ENCODE data around the gene ANKRD12.
A peak's percentile ranks its signal among the peaks of the same experiment; 100 is the strongest.
"Not testable (repeated sequence)": the region's sequence is repeated elsewhere in the genome, so short reads cannot be mapped to it uniquely, and the experiment has no call there.

ANKRD12 gene

DNA sequence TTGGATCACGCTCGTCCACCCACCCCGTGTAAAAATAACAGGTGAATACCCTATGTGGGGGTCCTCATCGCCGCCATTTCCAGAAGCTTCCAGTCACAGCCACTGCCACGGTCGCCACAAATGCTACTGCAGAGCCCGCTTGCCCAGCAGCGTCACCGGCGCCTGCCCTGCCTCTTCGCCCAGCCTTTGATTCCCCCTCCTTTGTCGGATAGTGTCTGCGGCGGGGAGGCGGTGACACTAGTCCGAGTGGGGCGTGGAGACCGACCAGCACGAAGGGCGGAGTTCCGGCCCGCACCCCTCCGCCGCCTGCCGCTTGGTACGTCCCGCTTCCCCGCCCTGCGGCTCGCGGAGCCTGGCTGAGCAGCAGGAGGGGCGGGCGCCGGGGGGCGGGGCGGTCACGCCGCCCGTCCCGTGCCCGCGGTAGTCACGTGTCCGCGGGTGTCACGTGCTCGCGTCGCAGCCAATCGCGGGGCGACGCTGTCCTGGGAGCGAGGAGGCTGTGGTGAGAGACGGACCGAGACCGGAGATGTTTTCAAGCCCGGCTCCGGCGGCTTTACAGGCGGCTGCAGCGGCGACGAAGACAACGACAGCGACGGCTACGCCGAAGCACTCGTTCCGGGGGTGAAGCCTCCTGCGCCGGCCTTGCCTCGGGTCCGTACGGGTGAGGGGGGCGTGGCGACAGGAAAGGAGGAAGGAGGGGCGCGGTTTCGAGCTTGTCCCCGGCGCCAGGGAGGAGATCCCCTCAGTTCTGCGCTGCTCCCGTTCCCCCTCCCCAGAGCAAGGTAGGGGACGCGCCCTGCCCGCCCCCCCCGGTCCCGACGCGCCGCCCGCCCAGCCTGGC is at the start of gene ANKRD12:
Gene ANKRD12, plus strand, starts transcription at position 467 of the 841 bp plus-strand sequence. CDS start 45,652 bp downstream, outside the sequence.
- peak; percentile 83 for DNase-seq (ENCODE audit: low read depth)

DNA sequence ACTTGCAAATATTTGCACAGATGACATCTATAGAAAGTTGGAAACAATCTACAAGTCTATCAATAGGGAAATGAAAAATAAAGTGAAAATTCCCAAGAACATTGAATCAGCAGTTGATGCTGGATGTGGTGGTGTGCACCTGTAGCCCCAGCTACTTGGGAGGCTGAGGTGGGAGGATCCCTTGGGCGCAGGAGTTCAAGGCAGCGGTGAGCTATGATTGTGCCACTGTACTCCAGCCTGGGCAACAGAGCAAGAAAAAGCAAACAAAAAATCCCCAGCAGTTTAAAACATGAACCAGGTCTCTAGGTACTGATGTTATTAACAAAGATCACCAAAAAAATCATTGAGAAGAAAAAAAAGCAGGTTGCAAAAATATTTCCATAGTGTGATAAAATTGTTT is 49.4 kb upstream of the ANKRD12 start:
- DNase-seq (ENCODE audit: low read depth), result no peak

DNA sequence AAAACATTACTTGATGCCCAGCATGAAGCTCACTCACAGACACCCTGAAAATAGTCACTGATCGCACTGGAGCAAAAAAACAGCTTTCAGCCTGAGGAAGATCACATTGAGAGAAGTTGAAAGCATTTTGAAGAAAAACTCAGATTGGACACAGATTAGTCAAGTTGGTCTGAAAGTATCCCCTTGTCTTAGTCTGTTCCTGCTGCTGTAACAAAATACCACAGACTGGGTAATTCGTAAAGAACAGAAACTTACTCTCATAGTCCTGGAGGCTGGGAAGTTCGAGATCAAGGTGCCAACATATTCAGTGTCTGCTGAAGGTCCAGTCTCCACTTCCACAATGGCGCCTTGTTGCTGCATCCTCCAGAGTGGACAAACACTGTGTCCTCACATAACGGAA is 48.3 kb upstream of the ANKRD12 start:
- no peak for DNase-seq (ENCODE audit: low read depth)

DNA sequence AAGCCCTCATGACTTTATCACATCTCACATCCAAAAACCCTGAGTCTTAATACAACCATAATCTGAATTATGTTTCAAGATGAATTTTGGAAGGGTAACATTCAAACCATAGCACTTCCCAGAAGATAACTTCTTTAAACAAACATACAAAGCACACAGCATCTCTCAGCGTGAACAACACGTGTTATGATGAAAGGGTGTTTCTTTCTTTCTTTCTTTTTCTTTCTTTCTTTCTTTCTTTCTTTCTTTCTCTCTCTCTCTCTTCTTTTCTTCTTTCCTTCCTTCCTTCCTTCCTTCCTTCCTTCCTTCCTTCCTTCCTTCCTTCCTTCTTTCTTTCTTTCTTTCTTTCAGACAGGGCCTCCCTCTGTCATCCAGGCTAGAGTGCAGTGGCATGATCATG is 47.9 kb upstream of the ANKRD12 start:
- not testable (repeated sequence) for DNase-seq (ENCODE audit: low read depth)

DNA sequence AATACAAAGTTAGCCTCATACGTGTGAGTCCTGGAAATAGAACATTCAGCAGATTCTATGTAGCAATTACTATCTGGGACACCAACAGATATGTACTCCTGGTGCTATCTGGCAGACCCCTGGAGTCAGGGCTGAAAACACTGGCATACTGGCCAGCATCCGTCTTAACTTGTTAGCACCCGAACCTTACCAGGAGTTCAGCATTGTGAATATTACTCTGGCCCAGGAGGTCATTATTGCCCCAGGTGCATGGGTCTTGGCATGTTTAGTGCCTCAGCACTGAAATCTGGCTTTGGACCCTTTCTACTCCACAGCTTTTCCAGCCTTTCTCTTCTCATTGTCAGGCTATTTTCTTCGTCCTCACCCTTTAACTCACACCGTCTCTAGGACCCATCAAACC is 46.0 kb upstream of the ANKRD12 start:
- DNase-seq (ENCODE audit: low read depth), result no peak

DNA sequence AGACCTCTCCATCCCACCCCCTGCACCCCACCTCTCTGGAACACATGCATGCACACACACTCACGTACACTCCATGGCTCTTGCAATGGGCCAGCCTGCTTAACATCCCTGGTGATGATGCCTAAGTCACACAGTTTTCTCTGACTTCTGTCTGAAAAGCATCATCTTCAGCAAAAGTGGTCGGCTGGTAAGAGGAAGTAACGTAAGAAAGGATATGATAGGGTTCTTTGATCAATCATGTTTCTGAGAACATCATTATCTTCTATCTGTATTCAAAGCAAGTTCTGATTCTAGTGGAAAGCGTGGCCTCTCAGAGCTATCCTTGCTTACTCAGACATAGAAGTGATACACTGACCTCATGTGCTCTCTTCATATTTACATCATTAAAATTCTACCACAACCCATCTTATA is 45.5 kb upstream of the ANKRD12 start:
- DNase-seq (ENCODE audit: low read depth), result no peak

DNA sequence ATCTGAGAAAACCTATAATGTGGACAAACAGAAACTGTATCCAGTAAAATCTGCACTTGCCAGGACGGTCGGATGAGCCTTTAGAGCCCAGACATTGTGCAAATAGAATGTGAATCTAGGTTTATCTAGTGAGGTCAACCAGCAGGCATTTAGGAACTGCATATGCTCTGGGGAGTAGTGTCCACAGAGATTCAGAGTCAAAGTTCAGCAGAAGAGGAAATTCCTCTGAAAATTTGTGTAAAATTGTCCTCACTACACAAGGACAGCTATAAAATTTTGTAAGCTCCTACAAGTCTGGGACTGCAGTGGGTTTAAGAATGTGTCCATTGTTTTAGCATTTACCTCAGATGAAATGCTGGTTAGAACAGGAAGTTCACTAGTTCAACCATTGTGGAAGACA is 43.9 kb upstream of the ANKRD12 start:
- no peak for DNase-seq (ENCODE audit: low read depth)

DNA sequence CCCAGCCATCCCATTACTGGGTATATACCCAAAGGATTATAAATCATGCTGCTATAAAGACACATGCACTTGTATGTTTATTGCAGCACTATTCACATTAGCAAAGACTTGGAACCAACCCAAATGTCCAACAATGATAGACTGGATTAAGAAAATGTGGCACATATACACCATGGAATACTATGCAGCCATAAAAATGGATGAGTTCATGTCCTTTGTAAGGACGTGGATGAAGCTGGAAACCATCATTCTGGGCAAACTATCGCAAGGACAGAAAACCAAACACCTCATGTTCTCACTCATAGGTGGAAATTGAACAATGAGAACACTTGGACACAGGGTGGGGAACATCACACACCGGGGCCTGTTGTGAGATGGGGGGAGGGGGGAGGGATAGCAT is 43.5 kb upstream of the ANKRD12 start:
- not testable (repeated sequence) for DNase-seq (ENCODE audit: low read depth)

DNA sequence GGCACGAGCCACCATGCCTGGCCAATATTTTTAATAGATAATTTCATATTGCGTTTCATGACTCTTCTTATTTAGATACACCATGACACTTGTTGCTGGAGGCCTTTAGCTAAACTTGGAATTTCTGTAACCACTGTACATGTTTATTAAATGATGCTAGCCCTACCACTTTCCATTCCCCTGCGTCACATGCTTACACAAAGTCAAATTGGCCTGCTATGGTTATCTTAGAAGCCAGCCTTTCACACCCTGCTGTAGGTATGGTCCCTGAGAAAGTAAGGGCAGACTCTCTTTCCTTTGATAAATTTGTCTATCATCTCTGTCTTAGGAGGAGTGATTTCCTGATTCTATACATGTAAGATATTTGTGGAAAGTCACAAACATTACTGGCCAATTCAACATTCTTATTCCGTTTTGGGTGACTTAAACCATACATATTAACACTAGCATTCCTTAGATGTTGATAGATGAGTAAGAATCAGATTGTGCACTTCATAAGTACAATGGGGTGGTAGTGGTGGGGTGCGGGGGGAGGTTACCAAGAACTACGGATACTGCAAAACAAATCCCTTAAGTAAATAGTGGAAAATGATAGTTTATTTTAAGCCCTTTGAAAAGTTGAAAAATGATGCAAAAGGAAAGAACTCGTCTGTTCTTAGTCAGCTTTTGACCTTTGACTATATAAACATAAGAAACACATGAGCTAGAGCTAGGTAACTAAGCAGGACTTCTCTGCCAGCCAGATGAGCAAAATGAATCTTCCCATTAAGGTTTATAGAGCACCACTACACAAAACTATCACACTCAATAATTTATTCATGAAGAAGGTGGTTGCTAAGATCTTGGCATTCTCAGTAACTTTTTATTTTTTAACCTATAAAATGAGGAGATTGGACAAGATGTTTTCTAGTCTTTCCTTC is 42.0 kb upstream of the ANKRD12 start:
- no peak for DNase-seq (ENCODE audit: low read depth)

DNA sequence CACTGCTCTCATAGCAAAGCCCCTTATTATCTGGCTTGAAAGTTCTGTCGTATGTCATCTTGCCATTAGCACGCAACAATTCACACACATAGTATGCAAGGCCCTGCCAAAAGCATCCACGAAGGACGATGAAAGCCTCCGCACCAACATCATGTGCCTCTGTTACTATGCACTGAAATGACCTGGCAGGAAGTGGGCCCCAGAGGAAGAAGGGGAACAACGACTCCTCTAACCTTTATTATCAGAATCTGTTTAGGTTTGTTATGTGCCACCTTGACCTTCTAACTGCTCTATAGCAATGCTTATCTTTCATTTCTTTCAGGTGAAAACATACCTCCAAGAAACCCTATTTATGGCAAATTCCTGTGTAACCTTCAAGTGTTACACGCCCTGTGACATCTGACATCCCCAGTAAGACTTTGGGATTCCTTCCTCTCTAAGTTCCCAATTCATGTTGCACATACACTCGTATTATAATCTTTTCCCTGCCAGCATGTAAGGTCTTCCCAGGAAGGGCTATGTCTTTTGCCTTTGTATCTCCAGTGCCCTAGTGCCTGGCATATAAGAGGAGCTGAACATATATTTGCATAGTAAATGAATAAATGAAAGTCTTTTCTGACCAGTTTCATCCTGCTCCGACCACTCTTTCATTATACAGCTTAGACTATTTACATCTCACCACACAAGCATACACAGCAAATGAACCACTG is 41.1 kb upstream of the ANKRD12 start:
- no peak for DNase-seq (ENCODE audit: low read depth)

DNA sequence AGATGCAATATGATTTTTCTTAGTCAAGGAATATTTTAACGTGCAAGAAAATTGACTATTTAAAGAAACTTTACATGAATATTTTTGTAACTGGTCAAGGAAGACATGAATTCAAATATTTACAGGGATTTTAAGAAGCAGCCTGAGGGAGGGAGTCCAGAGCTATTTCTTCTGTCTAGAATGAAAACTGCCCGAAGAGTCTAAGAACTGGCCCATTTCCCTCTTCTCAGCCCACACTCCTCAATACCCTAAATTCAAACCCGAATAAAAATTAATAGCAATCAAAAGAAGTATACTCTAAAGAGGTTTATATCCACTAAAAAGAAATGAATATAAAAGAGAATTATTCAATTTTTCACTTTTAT is 40.6 kb upstream of the ANKRD12 start:
- DNase-seq (ENCODE audit: low read depth), result no peak

DNA sequence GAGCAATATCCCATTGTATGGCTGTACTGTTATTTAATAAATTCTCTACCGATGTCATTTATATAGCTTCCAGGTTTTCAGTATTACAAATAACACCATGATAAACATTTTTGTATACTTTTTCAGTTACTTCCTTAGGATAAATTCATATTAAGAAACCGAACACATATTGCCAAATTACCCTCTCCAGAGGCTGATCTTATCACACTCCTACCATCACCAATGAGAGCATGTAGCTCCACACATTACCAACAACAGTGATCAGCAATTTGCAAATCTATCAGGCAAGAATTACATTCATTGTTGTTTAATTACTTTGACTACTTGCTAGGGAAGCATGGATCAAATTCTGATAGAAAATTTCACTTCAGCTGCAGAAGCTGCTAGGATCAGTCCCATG is 39.9 kb upstream of the ANKRD12 start:
- DNase-seq (ENCODE audit: low read depth), result no peak

DNA sequence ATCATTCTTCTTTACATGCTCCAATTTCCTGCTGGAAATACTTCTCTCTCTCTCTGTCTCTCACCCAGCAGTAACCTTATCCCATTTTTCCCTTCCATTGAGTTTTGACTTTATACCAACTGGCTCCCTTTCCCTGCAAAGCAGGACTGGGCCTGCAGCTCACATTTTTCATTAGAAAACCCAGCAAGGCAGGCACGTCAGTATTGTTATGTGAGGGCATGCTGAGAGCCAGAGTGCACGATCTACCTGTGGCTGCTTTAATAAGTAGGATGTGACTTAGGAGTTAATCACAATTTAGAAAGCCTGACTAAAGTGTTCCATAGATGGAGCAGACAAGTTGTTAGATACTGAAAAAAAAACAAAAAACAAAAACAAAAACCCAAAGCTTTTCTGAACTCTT is 39.2 kb upstream of the ANKRD12 start:
- DNase-seq (ENCODE audit: low read depth), result no peak

DNA sequence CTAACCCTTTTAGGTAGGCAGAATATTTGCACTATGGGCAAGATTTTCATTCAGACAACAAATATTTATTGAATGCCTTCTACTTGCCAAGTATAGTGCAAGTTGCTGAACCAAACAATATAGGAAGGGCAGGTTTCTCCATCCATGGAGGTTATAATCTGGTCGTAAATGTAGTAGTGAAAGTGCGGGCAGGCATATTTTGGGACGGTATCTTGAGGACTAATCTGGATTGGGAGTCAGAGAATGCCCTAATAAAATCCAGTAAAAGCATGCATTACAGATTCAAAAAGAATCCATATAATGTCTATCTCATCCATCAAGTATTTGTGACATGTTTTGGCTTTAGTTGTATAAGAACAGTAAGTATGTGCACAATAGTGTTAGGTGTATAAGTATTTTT is 35.8 kb upstream of the ANKRD12 start:
- no peak for DNase-seq (ENCODE audit: low read depth)

DNA sequence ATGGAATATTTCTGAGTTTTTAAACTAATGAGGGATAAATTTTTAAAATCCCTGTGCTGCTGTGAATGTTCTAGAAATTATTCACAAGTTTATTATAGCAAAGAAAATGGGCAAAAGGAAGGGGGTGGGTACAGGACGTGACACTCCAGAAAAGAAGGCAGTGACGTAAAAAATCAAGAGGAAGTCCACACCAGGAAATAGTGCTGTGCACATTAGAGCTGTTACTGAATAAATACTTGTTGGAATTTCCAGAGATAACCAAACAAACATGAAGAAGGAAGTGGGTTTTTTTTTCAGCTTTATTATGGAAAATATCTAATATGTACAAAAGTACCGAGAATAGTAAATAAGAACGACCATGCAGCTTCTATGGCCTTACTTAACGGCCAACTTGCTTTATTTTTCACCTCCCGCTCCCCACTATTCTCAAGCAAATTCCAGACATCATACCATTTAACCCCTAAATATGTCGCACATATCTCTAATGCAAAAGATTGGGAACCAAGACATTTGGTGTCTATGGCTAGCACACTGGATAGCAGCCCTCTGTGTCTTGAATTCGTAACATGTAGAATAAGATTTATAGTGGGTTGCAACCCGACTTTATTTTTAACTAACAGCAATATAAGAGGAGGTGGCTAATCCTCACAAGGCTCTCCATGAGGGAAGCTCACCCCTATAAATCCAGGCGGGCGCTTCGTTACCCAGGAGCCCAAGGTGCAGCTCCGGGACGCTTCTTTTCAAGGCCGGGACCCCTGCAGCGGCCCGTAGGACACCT is 34.7 kb upstream of the ANKRD12 start:
- peak; percentile 18 for DNase-seq (ENCODE audit: low read depth)

DNA sequence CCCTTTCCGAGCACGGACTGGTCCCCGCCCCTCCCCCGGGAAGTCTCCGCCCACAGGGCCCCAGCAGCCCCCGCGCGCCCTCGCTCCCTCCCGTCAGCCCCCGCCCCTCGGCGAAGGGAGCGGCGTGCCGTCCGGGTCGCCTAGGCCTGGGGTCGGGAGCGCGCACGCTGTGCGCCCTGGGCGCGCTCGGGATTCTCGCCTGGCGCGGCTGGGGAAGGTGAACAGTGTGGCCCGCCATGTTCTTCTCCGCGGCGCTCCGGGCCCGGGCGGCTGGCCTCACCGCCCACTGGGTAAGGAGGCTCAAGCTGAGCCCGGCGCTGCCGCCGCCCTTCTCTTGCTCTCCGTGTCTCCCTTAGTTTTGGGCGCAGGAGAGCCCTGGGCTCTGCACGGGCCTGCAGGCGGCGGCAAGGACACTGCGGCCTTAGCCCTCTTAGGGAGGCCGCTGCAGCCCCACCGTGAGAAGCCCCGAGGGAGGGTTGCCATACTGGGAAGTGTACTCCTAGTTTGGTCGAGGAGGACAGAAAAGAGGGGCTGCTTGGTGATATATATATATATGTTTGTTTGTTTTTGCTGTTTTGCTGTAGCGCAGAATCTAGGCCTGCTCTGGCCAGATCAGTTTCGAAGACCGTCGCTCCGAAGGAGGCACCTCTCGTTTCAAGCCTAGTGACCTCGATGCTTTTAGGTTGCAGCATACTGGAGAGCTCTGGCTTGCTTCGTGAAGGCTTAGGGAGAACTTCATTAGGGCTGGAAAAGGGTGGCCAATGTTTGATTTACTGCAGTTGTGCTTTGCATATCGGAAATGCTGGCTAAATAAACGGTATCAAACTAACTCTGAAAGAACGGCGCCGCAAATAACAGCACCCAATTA is 33.8 kb upstream of the ANKRD12 start, which contains the start of gene NDUFV2:
Gene NDUFV2, plus strand, starts transcription at position 192 of the 868 bp plus-strand sequence. Its CDS starts 45 bp downstream, at position 237.
- DNase-seq (ENCODE audit: low read depth), result peak; percentile 70

DNA sequence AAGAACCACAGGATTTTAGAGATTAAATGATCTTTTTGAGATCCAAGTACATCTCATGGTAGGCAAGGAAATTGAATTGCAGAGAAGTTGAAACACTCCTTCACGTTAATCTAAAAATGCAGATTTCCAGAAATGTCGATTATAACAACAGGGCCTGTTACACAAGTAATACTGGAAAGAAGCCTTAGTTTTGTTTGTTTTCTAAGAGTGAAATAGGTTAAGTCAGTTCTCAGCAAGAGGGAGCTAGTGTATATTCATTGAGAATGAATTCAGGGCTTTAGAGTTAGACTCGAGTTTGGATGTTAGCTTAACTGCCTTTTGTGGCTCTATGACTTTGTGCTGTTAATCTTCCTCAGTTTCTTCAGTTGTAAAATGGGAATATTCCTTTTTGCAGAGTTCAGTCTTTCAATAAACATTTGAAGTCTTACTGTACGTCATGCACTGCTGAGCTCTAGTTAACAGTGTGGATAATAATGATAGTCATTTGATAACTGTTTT is 33.2 kb upstream of the ANKRD12 start:
- no peak for DNase-seq (ENCODE audit: low read depth)

DNA sequence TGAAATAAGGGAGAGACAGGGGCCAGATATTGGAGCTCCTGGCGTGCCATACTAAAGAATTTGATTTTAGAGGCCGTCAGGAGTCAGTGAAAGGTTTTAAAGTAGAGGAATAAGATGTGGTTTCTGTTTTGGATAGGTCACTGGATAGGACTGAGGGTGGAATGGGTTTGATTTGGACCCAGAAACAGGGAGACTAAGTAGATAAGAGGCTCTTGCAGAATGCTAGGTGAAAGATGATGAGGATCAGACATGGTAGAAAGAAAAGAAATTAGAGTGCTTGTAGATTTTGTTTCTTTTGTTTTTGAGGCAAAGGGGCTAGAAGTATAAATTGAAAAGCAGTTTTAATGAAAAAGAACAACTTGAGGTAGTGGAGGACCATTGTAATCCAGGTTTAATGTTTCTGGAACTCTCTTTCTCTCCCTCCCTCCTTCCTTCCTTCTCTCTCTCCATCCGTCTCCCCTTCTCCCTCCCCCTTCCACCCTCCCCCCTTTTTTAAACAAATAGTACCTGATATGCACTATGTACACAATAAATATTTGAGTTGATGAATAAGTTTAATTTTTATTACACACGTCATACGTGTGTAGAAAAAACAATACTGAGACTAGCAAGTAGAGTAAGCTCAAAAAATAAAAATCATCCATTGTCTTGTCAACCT is 32.2 kb upstream of the ANKRD12 start:
- no peak for DNase-seq (ENCODE audit: low read depth)

DNA sequence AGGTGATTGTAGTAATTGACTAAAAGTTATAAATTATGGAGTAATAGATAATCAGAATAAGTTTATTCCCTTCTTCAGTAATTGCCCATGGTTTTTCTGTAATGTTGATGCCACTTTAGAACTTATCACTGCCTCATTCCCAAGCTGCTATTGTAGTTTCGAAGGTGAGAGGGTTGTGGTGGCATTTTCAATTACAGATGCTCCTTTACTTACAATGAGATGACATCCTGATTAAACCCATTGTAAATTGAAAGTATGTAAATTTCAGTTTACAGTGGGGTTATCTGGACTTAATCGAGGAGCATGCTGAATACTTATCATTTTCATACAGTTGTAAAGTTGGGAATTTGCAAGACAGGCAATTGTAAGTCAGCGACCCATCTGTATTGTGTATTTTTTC is 31.2 kb upstream of the ANKRD12 start:
- no peak for DNase-seq (ENCODE audit: low read depth)

DNA sequence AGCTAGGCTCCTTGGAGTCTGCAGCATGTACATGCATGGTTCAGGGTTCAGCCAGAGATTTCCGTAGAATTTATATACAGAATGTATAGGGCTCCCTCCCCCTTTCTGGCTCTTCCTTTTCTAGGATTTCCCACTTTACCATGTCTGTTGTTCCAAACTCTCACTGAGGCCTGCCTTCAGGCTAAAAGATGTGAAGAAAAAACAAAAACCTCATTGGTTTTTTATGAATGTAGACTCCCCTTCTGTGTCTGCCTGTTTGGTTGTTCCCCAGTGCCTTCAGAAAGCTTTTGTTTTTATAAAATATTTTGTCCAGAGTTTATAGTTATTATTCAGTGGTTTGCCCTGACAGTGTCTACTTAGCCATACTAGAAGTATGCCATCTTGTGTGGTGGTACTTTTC is 30.5 kb upstream of the ANKRD12 start:
- no peak for DNase-seq (ENCODE audit: low read depth)
